Stimulated activated CD8-positive, alpha-beta memory T cell treated with anti-CD3 and anti-CD28 coated beads, Interleukin-7, amount 100 ng/mL, for 4 hours (primary cell): Measurements from ENCODE around the gene GDAP2.

Experiments used
- DNase-seq, 2 donors: peaks; one replicate each; pipeline ENCODE4 v3.0.0-alpha.2; 2020; ENCODE audit warnings: low read depth in 2 of 2

The GDAP2 gene

GRCh38 chr1:117842408-117843170, 86.8 kb downstream of the GDAP2 start:
- DNase-seq: no peak

DNA sequence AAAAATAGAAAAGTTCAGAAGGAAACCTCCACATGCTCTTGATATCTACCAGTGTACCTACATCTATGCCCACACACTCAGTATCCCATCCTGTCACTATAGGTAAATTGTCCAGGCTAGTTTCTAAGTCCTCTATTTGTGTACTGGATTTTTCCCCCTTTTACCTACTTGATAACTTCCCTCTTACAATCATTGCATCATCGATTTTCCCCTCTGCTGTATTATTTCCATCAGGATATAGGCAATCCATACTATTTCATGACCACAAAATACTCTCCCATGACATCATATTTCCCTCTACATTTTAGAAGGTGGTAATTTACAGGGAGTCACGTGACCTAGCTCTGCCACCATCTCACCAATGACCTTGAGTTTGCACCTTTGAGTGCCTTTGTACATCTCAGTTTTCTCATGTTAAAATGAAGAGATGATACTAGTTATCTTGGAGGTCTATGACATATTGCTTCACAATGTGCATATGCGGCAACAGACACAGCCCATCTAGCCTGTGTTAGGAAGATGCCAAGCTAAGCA, 88.2 kb downstream of the GDAP2 start:
- no peak for DNase-seq

GRCh38 chr1:117838911-117839310, 90.5 kb downstream of the GDAP2 start:
- DNase-seq: no peak

GRCh38 chr1:117836069-117836468, 93.4 kb downstream of the GDAP2 start:
- DNase-seq: no peak

DNA sequence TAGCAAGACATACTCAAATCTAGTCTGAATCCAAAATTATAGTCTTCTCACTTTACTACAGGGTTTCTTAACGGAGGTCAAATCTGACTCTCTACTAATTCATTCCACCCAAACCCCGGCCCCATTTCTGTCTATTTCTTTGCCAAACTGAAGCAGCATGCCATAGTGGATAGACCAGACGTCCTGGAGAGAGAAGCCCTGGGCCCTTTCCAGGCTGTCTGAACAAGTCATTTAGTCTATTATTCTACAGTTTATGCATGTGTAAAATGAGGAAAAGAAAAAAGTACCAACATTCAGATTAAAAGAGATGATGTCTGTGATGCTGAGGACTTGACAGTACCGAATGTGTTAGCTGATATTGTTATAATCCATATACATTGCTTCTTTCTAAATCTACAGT, 95.0 kb downstream of the GDAP2 start:
- no peak for DNase-seq

- no peak for DNase-seq
Observed at GRCh38 chr1:117832453-117832852, 97.0 kb downstream of the GDAP2 start.

DNA sequence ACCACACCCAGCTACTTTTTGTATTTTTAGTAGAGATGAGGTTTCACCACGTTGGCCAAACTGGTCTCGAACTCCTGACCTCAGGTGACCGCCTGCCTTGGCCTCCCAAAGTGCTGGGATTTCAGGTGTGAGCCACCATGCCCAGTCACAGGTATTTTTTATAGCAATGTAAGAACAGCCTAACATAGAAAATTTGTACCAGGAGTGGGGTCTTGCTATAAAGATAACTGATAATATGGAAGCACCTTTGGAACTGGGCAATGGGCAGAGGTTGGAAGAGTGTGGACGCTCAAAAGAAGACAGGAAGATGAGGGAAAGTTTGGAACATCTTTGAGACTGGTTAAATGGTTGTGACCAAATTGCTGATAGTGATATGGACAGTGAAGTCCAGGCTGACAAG, 99.2 kb downstream of the GDAP2 start:
- DNase-seq: no peak

- no peak for DNase-seq
Observed at GRCh38 chr1:117828201-117828600, 101.2 kb downstream of the GDAP2 start.

DNA sequence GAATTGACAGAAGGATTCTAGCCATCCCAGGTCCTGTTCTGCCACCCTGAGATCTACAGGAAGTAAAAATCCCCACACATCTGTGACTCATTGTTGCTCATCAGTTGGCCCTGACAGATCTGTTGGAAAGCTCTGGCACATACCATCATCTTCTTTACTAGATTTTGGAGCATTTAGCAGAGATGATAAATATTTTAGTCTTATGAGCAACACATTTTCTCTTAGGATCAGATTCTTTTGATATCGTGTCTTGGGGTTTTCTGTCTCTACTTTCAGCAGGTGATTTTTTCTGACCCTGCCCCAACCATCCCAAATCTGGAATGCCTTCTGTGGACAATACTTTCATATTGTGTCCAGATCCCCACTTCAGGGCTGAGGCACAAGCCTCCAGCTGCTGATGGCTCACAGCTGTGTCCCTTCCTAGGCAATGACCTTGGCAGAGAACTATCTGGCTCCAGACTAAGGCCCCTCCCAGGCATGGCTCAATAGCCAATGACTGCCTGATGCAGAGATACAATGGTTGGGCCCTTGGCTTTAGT, 102.8 kb downstream of the GDAP2 start:
- DNase-seq: no peak

DNA sequence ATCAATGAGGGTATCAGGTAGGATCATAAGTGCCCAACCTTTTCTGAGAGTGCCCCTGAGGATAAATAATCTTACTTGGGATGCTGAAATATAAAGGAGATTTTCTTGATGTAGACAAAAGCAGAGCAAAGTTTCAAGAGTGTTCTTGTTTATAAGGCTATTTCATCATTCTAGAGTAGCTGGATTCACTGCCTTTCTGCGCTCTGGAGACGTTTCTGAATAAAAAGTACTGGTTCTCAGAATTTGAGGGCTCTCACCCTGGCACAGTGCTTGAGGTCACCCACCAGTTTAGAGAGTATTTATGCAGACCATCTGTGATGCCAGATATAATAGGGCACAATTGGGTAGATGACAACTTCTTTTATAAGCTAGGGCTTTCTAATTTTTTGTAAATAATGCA, 103.3 kb downstream of the GDAP2 start:
- no peak for DNase-seq

DNA sequence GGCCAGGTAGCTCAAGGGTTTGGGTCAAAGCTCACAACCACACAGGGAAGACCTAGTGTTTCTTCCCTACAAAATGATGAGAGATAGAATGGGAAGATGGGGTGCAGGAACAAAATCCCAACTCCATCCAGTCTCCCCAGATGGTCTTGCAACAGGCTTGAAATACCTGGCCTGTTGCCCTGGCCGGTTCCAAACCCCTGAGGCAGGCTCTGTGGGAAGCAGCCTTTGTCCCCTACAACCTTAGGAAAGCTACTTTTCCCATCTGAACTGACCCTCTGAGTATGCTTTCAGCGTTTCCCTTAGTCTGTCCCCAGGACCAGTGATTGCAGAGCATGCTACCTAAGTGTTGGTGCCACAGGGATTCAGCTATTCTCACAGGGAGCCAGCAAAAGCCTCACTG, 104.0 kb downstream of the GDAP2 start:
- DNase-seq: no peak

DNA sequence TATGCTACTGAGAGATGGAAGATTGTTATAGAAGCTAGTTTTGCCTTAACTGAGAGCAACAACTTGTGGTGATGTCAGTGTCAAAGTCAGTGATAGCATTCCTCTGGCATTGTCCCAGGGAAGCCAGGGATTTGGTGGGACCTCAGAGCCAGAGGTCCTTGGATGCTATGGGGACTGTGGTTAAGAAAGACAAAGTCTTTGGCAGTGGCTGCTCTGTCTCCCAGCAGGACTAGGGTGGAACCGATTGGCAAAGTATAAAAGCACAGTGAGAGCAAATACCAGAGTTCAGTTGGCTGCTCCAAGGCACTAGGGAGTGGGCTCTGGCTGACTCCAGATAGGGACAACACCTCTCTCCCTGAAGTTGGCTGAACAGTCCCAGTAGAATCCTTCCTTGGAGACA, 104.8 kb downstream of the GDAP2 start:
- DNase-seq: no peak

- no peak for DNase-seq
Observed at GRCh38 chr1:117821774-117822482, 107.5 kb downstream of the GDAP2 start.

DNA sequence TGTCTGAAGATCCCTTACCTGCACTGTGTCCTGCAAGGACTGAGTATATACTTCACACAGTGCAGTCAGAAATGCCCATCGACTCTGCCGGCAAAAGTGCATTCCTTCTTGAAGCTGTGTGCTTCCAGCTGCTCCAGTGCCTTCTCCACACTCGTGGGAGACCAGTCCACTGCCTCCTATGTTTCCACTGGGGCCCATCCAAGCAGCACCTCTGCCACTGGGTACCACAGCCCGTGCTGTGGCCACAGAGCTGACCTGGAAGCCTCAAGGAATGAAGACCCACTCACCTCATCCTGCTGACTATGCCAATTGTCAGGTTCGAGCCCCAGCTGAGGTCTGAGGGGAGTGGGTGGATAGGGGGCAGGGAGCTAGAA, 108.1 kb downstream of the GDAP2 start:
- no peak for DNase-seq

GRCh38 chr1:117820694-117821381, 108.6 kb downstream of the GDAP2 start:
- DNase-seq: no peak

GRCh38 chr1:117820096-117820495, 109.3 kb downstream of the GDAP2 start:
- no peak for DNase-seq

DNA sequence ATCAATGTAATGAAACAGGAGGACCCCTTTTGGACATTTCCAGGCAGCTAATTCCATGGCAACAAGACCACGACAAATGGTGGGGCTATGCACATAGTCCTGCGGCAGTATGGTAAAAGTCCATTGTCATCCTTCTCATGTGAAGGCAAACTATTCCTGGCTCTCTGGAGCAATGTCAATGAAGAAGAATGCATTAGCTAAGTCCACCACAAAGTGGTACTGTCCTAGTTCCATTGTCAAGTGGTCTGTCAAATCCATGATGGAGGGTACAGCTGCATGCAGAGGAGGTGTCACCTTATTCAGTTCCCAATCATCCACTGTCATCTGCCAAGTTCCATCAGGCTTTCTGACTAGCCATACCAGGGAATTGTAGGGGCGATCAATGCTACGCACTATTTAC, 110.1 kb downstream of the GDAP2 start:
- no peak for DNase-seq

- no peak for DNase-seq
Observed at GRCh38 chr1:117818456-117818855, 111.0 kb downstream of the GDAP2 start.

DNA sequence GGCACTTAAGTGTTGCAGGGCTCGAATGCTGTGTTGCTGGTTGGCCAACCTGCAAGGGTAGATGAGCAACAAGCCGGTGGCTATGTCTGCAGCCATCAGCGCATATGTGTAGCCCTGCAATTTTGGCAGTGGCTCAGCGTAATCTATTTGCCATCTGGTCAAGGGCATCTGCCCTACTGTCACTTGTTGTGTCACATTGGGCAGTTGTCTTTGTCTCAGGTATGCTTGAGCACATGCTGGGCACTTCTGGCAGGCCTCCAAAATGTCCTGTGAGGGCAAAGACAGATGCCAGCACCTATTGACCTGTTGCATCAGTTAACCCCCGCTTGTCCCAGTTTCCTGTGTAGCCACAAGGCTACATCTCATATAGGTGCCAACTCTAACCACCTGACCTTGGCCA, 111.8 kb downstream of the GDAP2 start:
- no peak for DNase-seq

DNA sequence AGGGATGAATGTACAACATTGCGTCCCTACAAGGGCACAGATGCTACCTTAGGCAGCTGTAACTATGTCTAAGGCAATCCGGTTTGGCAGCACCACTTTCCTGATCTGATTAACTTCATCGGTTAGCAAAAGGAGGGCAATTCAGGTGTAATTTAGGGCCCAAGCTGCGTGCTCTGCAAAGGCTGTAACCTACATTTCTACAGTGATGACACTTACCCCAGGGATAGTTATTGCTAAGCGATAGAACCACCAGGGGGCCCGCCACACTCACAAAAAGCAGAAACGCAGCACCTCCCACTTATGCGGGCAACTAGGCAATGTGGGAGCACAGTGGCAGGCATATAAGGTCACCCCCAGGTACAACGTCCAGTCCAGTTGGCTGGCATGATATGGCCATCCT, 113.5 kb downstream of the GDAP2 start:
- DNase-seq: no peak

DNA sequence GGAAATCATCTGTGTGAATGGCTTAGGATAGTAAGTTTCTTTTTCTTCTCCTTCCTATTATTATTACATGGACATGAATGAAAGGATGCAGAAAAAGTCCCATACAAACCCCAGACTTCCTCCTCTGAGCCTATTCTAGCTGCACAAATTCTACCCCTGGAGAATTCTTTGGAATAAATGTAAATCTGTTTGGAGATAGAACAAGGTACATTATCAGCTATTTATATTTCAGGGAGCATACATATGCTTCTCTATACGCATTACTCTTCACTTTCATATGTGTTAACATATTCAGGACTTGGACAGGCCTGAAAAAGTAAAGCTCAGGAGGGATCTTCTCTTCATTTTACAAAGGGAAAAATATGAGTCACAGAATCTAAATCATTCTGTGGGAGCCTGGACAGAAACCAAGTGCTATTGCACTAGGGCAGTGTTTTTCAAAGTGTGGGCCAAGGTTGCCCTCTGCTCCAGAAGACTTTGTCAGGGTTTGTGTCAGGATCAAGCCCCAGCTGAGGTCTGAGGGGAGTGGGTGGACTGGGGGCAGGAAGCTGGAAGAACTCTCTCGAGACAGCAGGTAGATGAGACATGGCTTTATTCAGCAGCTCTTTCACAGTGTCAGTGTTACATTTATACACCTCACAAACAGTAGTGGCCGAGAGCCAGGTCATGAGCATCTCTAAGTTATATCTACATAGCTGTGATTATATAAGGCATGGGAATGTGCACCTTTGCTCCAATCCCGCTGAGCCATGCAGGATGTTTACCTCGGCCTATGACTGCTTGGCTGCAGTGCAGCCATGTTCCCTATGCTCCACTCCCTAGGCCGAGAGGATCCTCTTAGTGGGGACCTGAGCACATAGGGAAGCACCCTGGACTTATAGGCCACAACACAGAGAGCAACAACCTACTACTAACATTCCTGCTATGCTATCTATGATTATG, 114.3 kb downstream of the GDAP2 start:
- DNase-seq: no peak
